ENCODE data around the gene EP300.
A peak's percentile ranks its signal among the peaks of the same experiment; 100 is the strongest.

Gene EP300

GRCh38 chr22:41184679-41185078, 92.3 kb downstream of the EP300 start:
- ChIA-PET CTCF (interaction anchor here (0.6 kb wide), 2 partner anchors 262 to 392 kb away, joined by 3 to 4 read pairs; no protein-coding TSS in a partner anchor), POLR2A (interaction anchor here (0.9 to 1.2 kb wide), 2 partner anchors 13 to 42 kb away, joined by 3 read pairs; no protein-coding TSS in a partner anchor)
- no peak for TF ChIP-seq ZNF76 (tag by site-specific recombination; IDR thresholded peaks at IDR 0.05; ENCODE audit: borderline replicate concordance, low read depth)
- TF ChIP-seq ZNF174 (tag by site-specific recombination; IDR thresholded peaks at IDR 0.05) = no peak
- TF ChIP-seq ZNF112 (tag by site-specific recombination; IDR thresholded peaks at IDR 0.05) = no peak
- TF ChIP-seq ZNF133 (tag by site-specific recombination; IDR thresholded peaks at IDR 0.05) = no peak
- peak; percentile 47; the same call in 1 of the 2 replicates for TF ChIP-seq OSR2 (tag by site-specific recombination; IDR thresholded peaks at IDR 0.05)
- Histone ChIP-seq H3K4me3 (ENCODE audit: low read depth, low read length) (no peak overlapping the region), H3K4me1 (ENCODE audit: control insufficient read depth, insufficient read depth, low read length) (peaks cover 6% of the 10 kb centered on the region; the same call in 1 of the 2 replicates), H3K36me3 (ENCODE audit: control insufficient read depth in 2 of 2, insufficient read depth in 1 of 2, low read length in 2 of 2) (peaks cover 10% of the 10 kb centered on the region in 2 experiments; a peak in 2 of 3 replicates), H3K9me3 (ENCODE audit: control insufficient read depth, insufficient read depth, low read depth, low read length) (no peaks in the 10 kb centered on the region), H3K27ac (ENCODE audit: extremely low read depth, low read depth, low read length) (0 out of 2 replicates have a peak overlapping the region, but pooled peaks have one; percentile 16)

- ChIA-PET POLR2A (interaction anchor here (0.9 kb wide), 1 partner anchor 10 kb away, joined by 6 read pairs; no protein-coding TSS in a partner anchor), CTCF (interaction anchor here (0.6 to 1.0 kb wide), 2 partner anchors 269 to 343 kb away, joined by 4 read pairs; no protein-coding TSS in a partner anchor)
- TF ChIP-seq KLF16 (tag by site-specific recombination; IDR thresholded peaks at IDR 0.05) (no peak), ZNF10 (tag by site-specific recombination; IDR thresholded peaks at IDR 0.05) (no peak), ZNF398 (tag by site-specific recombination; IDR thresholded peaks at IDR 0.05) (no peak)
- no peak overlapping the region for H3K27ac ChIP-seq (ENCODE audit: extremely low read depth, low read depth, low read length)
- H3K36me3 ChIP-seq (ENCODE audit: control insufficient read depth in 2 of 2, insufficient read depth in 1 of 2, low read length in 2 of 2) = no peaks in the 10 kb centered on the region; a peak in 1 of 3 replicates
- no peaks in the 10 kb centered on the region for H3K9me3 ChIP-seq (ENCODE audit: control insufficient read depth, insufficient read depth, low read depth, low read length)
- no peaks in the 10 kb centered on the region for H3K4me1 ChIP-seq (ENCODE audit: control insufficient read depth, insufficient read depth, low read length)
- H3K4me3 ChIP-seq (ENCODE audit: low read depth, low read length) = no peak overlapping the region
These were observed 99.1 kb downstream of the EP300 start for GRCh38 chr22:41191467-41191866.

GRCh38 chr22:41193829-41194228, 101.4 kb downstream of the EP300 start:
- TF ChIP-seq SCRT2 (tag by site-specific recombination; IDR thresholded peaks at IDR 0.05) (no peak), ZNF513 (tag by site-specific recombination; IDR thresholded peaks at IDR 0.05) (peak; percentile 98)
- Histone ChIP-seq H3K9me3 (ENCODE audit: control insufficient read depth, insufficient read depth, low read depth, low read length) (no peaks in the 10 kb centered on the region), H3K27ac (ENCODE audit: extremely low read depth, low read depth, low read length) (no peak overlapping the region), H3K4me3 (ENCODE audit: low read depth, low read length) (no peak overlapping the region), H3K36me3 (ENCODE audit: control insufficient read depth in 2 of 2, insufficient read depth in 1 of 2, low read length in 2 of 2) (no peaks in the 10 kb centered on the region; a peak in 1 of 3 replicates), H3K4me1 (ENCODE audit: control insufficient read depth, insufficient read depth, low read length) (0 out of 2 replicates have a peak, but pooled peaks cover 2% of the 10 kb centered on the region)
- ChIA-PET CTCF (no interaction called here), POLR2A (interaction anchor here (0.6 kb wide), 1 partner anchor 31 kb away, joined by 6 read pairs; no protein-coding TSS in a partner anchor)

GRCh38 chr22:41197038-41197972, 104.9 kb downstream of the EP300 start:
- Histone ChIP-seq H3K4me3 (ENCODE audit: low read depth, low read length) (peak overlapping the region; percentile 84), H3K36me3 (ENCODE audit: control insufficient read depth in 2 of 2, insufficient read depth in 1 of 2, low read length in 2 of 2) (no peaks in the 10 kb centered on the region; a peak in 1 of 3 replicates), H3K27ac (ENCODE audit: extremely low read depth, low read depth, low read length) (peak overlapping the region; percentile 48; the same call in 1 of the 2 replicates), H3K4me1 (ENCODE audit: control insufficient read depth, insufficient read depth, low read length) (0 out of 2 replicates have a peak, but pooled peaks cover 2% of the 10 kb centered on the region), H3K9me3 (ENCODE audit: control insufficient read depth, insufficient read depth, low read depth, low read length) (no peaks in the 10 kb centered on the region)
- ChIA-PET CTCF (interaction anchor here (0.6 to 3.1 kb wide), 6 partner anchors 11 to 553 kb away, joined by 3 to 7 read pairs (median 4); no protein-coding TSS in a partner anchor), POLR2A (interaction anchor here (0.6 to 1.4 kb wide), 8 partner anchors 9 to 842 kb away, joined by 3 to 7 read pairs (median 4); partner anchors contain the start of genes RBX1, TEF and TOB2)
- TF ChIP-seq TCF7L2 (IDR thresholded peaks at IDR 0.05; ENCODE audit: borderline replicate concordance, low read depth, low read length) (no peak), REST (tag by site-specific recombination; IDR thresholded peaks at IDR 0.05) (peak; percentile 89), ZNF121 (tag by site-specific recombination; IDR thresholded peaks at IDR 0.05) (no peak), ZNF133 (tag by site-specific recombination; IDR thresholded peaks at IDR 0.05) (no peak), IKZF3 (tag by site-specific recombination; IDR thresholded peaks at IDR 0.05) (peak; percentile 90), ZNF394 (tag by site-specific recombination; IDR thresholded peaks at IDR 0.05; ENCODE audit: borderline replicate concordance) (no peak), GLI2 (tag by site-specific recombination; IDR thresholded peaks at IDR 0.05; ENCODE audit: borderline replicate concordance, low read depth) (no peak), ZSCAN16 (tag by site-specific recombination; IDR thresholded peaks at IDR 0.05) (no peak), ZNF843 (tag by site-specific recombination; IDR thresholded peaks at IDR 0.05) (no peak)

Data from HEK293 (cell line).